ENCODE results near the gene TMEM106A.

DNA sequence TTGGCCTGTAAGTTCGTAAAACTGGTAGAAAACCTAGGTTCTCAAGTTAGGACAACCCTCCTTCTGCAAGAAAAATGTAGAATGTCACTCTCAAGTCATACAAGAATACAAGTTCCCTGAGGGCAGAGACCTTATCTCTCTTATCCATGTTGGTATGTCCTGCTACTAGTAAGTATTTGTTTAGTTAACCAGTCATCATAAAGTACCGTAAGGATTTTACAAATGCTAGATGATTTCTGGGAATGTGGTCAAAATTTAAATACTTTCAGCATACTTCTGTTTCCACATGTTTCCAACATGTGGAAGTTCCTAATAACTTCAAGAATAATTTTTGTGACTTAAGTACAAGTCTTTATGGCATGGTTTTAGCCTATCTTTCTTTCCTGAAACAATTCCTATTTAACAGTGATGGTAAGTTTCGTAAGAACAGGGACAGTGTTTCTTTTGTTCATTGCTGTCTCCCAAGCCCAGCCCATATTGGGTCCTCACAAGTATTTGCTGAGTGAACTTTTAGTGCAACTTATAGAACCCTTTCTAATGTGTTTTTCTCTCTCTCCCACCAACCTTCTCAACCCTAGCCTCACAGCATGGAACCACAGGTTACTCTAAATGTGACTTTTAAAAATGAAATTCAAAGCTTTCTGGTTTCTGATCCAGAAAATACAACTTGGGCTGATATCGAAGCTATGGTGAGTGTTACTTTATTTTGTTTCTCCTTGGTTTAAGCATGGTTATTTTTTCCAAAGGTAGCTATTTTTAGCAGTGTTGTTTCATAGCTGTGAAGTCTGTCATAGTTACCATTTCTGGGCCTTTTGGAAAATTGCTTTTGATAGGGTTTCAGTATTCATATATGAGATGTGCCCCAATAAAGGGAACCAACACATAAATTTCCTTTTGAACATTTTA lies 36.2 kb upstream of the TMEM106A start:
- TF ChIP-seq GATA2 (IDR thresholded peaks at IDR 0.05; ENCODE audit: low read depth, low read length) (no peak), GATA3 (IDR thresholded peaks at IDR 0.05; ENCODE audit: low read depth, low read length) (no peak)

All from SH-SY5Y (cell line).